ENCODE data around the gene FLT1. TPM values are rescaled to one million over a fixed set of nuclear protein-coding genes. Genes with fewer than 3 reads are reported as not detected.

The FLT1 gene
- total RNA-seq, 1 experiment from 2014 or later: not detected

- TF ChIP-seq CTCF (conservative IDR thresholded peaks at IDR 0.05) (no peak), EZH2 (IDR thresholded peaks at IDR 0.05; ENCODE audit: low read depth) (no peak)
- H3F3A ChIP-seq (ENCODE audit: insufficient read depth, low read depth): no peaks in the 10 kb centered on the region
- no peaks in the 10 kb centered on the region for H3K79me2 ChIP-seq (ENCODE audit: low read depth)
- peaks cover 60% of the 10 kb centered on the region for H3K27me3 ChIP-seq (ENCODE audit: insufficient read depth, low read depth)
- no peak overlapping the region for H3K4me3 ChIP-seq
- H3K4me2 ChIP-seq: no peak overlapping the region
- no peaks in the 10 kb centered on the region for H4K20me1 ChIP-seq (ENCODE audit: insufficient read depth)
- H3K9me2 ChIP-seq (ENCODE audit: insufficient read depth): no peaks in the 10 kb centered on the region
- intact Hi-C loops (cut with micrococcal nuclease; ENCODE audit: unreplicated experiment): no loop called here
- no peak for DNase-seq
- POLR2A ChIA-PET (ENCODE audit: unreplicated experiment): no interaction called here
- no peaks in the 10 kb centered on the region for H3K4me1 ChIP-seq (replicated peaks; ENCODE audit: insufficient read depth)
- no peak overlapping the region for H2AFZ ChIP-seq
- no peak overlapping the region for H3K27ac ChIP-seq
- no TSS peak for BruUV-seq (replicated peaks)
- no peaks in the 10 kb centered on the region for H3K9me3 ChIP-seq (ENCODE audit: insufficient read depth, low read depth)
- CTCF ChIA-PET: no interaction called here
- no peaks in the 10 kb centered on the region for H3K36me3 ChIP-seq (ENCODE audit: low read depth)
Observed at GRCh38 chr13:28410096-28410495, 84.8 kb downstream of the FLT1 start.

GRCh38 chr13:28409648-28410047 lies 85.3 kb downstream of the FLT1 start:
- intact Hi-C loops (cut with micrococcal nuclease; ENCODE audit: unreplicated experiment): no loop called here

GRCh38 chr13:28408863-28409262 lies 86.1 kb downstream of the FLT1 start:
- intact Hi-C loops (cut with micrococcal nuclease; ENCODE audit: unreplicated experiment): no loop called here
- Histone ChIP-seq H4K20me1 (ENCODE audit: insufficient read depth) (no peaks in the 10 kb centered on the region), H3K27me3 (ENCODE audit: insufficient read depth, low read depth) (peaks cover 51% of the 10 kb centered on the region), H3K27ac (no peak overlapping the region), H3K36me3 (ENCODE audit: low read depth) (no peaks in the 10 kb centered on the region), H3K9me3 (ENCODE audit: insufficient read depth, low read depth) (no peaks in the 10 kb centered on the region), H2AFZ (no peak overlapping the region), H3K79me2 (ENCODE audit: low read depth) (no peaks in the 10 kb centered on the region), H3K4me2 (no peak overlapping the region), H3K4me3 (no peak overlapping the region), H3F3A (ENCODE audit: insufficient read depth, low read depth) (no peaks in the 10 kb centered on the region), H3K9me2 (ENCODE audit: insufficient read depth) (no peaks in the 10 kb centered on the region), H3K4me1 (replicated peaks; ENCODE audit: insufficient read depth) (no peaks in the 10 kb centered on the region)
- DNase-seq: no peak
- no peak for TF ChIP-seq CTCF (conservative IDR thresholded peaks at IDR 0.05)
- TF ChIP-seq EZH2 (IDR thresholded peaks at IDR 0.05; ENCODE audit: low read depth): no peak
- ChIA-PET CTCF (no interaction called here), POLR2A (ENCODE audit: unreplicated experiment) (no interaction called here)
- no TSS peak for BruUV-seq (replicated peaks)

More at GRCh38 chr13:28409648-28410047, 85.3 kb downstream of the FLT1 start:
- ChIA-PET CTCF (no interaction called here), POLR2A (ENCODE audit: unreplicated experiment) (no interaction called here)
- Histone ChIP-seq H3K4me3 (no peak overlapping the region), H3K9me3 (ENCODE audit: insufficient read depth, low read depth) (no peaks in the 10 kb centered on the region), H3K9me2 (ENCODE audit: insufficient read depth) (no peaks in the 10 kb centered on the region), H4K20me1 (ENCODE audit: insufficient read depth) (no peaks in the 10 kb centered on the region), H3K4me1 (replicated peaks; ENCODE audit: insufficient read depth) (no peaks in the 10 kb centered on the region), H2AFZ (no peak overlapping the region), H3K36me3 (ENCODE audit: low read depth) (no peaks in the 10 kb centered on the region), H3K27ac (no peak overlapping the region), H3K4me2 (no peak overlapping the region), H3F3A (ENCODE audit: insufficient read depth, low read depth) (no peaks in the 10 kb centered on the region), H3K27me3 (ENCODE audit: insufficient read depth, low read depth) (peaks cover 59% of the 10 kb centered on the region), H3K79me2 (ENCODE audit: low read depth) (no peaks in the 10 kb centered on the region)
- DNase-seq: no peak
- no TSS peak for BruUV-seq (replicated peaks)
- no peak for TF ChIP-seq EZH2 (IDR thresholded peaks at IDR 0.05; ENCODE audit: low read depth)
- TF ChIP-seq CTCF (conservative IDR thresholded peaks at IDR 0.05): no peak
